HepG2 (cell line): ENCODE measurements around the gene RAD51AP1. TPM values are rescaled to one million over a fixed set of nuclear protein-coding genes. Genes with fewer than 3 reads are reported as not detected.

Experiments used
- ATAC-seq: fragments of 200-7000 bp; cut with Tn5 transposase; 3 replicates; pipeline ENCODE4 v1.9.1; 2020; ENCODE audit warnings: mild to moderate bottlenecking, moderate library complexity
- BruUV-seq: library from RNA; stranded (reverse); fragments of 400-500 nt; replicated peaks from 2 replicates; lab custom pipeline; 2021; lab: Mats Ljungman, UMichigan
- CTCF ChIA-PET: fragments of 300-600 bp; formaldehyde crosslinking; extraction: SDS; loops from one replicate; lab custom pipeline; 2021; ENCODE audit warnings: low total read pairs, inconsistent platforms, low intra/inter-chr PET ratio; lab: Yijun Ruan, JAX
- POLR2A ChIA-PET: fragments of 350-600 bp; sonication (Branson Sonifier 250); formaldehyde crosslinking; loops from one replicate; lab custom pipeline; 2020; ENCODE audit warnings: antibody characterized with exemption, inconsistent platforms; lab: Yijun Ruan, JAX
- DNase-seq: peaks from one replicate; pipeline ENCODE4 v3.0.0-alpha.2; 2015; ENCODE audit warnings: low spot score
- FAIRE-seq: peaks from 3 replicates; lab custom pipeline; 2011; peaks lifted over from hg19 to GRCh38; lab: Jason Lieb, UNC
- H2AFZ ChIP-seq: one replicate; pipeline ENCODE4 v1.6.1; 2011; ENCODE audit warnings: low read length, inconsistent platforms
- H3K27ac ChIP-seq: fragments of 300-600 bp; 3 replicates; pipeline ENCODE4 v1.8.0; 2011; ENCODE audit warnings: mixed run types, mild to moderate bottlenecking, mixed read lengths, low read length, inconsistent platforms; ENCODE audit not compliant: insufficient read depth; ENCODE audit errors: extremely low read length
- H3K27me3 ChIP-seq, 2 experiments: fragments of 200-600 bp in 1 of 2; 2 replicates in 1 of 2; 3 replicates in 1 of 2; pipeline versions ENCODE4 v1.6.0 to v1.8.0; 2011; ENCODE audit warnings: low read length in 2 of 2, mild to moderate bottlenecking in 2 of 2, moderate library complexity in 2 of 2, inconsistent platforms in 1 of 2; ENCODE audit not compliant: insufficient read depth in 2 of 2, control insufficient read depth in 1 of 2
- H3K36me3 ChIP-seq, 2 experiments: fragments of 200-600 bp in 1 of 2; replicated peaks in 1 of 2; 2 replicates in 1 of 2; 3 replicates in 1 of 2; pipeline versions ENCODE4 v1.5.1 to v1.8.0; 2011; ENCODE audit warnings: low read length in 2 of 2, inconsistent platforms in 1 of 2; ENCODE audit not compliant: insufficient read depth in 2 of 2, control insufficient read depth in 1 of 2
- H3K4me1 ChIP-seq: 2 replicates; pipeline ENCODE4 v1.5.1; 2012; ENCODE audit warnings: low read length, inconsistent platforms; ENCODE audit not compliant: insufficient read depth
- H3K4me2 ChIP-seq: 2 replicates; pipeline ENCODE4 v1.6.0; 2011; ENCODE audit warnings: low read depth, low read length, inconsistent platforms
- H3K4me3 ChIP-seq, 3 experiments: fragments of 200-600 bp in 1 of 3; sonication (generic), shearing (Covaris generic) in 1 of 3; replicated peaks in 1 of 3; 2 replicates each; pipeline ENCODE4 v1.5.1; 2011 to 2016; ENCODE audit warnings: low read length in 3 of 3, inconsistent platforms in 2 of 3, low read depth in 2 of 3, mild to moderate bottlenecking in 2 of 3, control low read depth in 1 of 3, mixed read lengths in 1 of 3; ENCODE audit not compliant: insufficient read depth in 1 of 3
- H3K79me2 ChIP-seq: one replicate; pipeline ENCODE4 v1.6.1; 2011; ENCODE audit warnings: low read length, inconsistent platforms; ENCODE audit not compliant: insufficient read depth
- H3K9ac ChIP-seq: 2 replicates; pipeline ENCODE4 v1.6.0; 2011; ENCODE audit warnings: mild to moderate bottlenecking, low read depth, low read length, inconsistent platforms; ENCODE audit not compliant: insufficient read depth
- H3K9me3 ChIP-seq: 2 replicates; pipeline ENCODE4 v1.5.1; 2012; ENCODE audit warnings: mild to moderate bottlenecking, low read length
- H4K20me1 ChIP-seq: 2 replicates; pipeline ENCODE4 v1.6.0; 2011; ENCODE audit warnings: inconsistent platforms, mild to moderate bottlenecking, low read length, moderate library complexity; ENCODE audit not compliant: insufficient read depth
- ISX ChIP-seq: sonication (generic); formaldehyde crosslinking; conservative IDR thresholded peaks from 2 replicates; pipeline ENCODE4 v1.5.0; 2020; ENCODE audit warnings: missing genetic modification reagents
- KMT2B ChIP-seq: IDR thresholded peaks from 2 replicates; pipeline ENCODE4 v1.6.1; 2016; ENCODE audit warnings: missing genetic modification reagents, missing compliant biosample characterization
- ZNF263 ChIP-seq: sonication (generic); formaldehyde crosslinking; IDR thresholded peaks from 2 replicates; pipeline ENCODE4 v1.4.0; 2020; ENCODE audit warnings: missing genetic modification reagents
- WGBS: methylation state at CpG from one replicate; pipeline ENCODE4 v1.1.6; 2017; ENCODE audit warnings: low lambda C conversion rate; 5-methylcytosine and 5-hydroxymethylcytosine counted together
- in situ Hi-C: cut with HindIII; loops from 2 replicates; pipeline ENCODE4 v1.10.0; 2017; ENCODE audit warnings: low pct_unique_long_range_greater_than_20kb; ENCODE audit not compliant: extremely low pct_ligation_motif_present
- intact Hi-C: fragments of 100-400 bp; cut with micrococcal nuclease; formaldehyde crosslinking; loops from one replicate; pipeline ENCODE4 v1.10.0; 2022; ENCODE audit not compliant: unreplicated experiment
- polyA plus RNA-seq, 8 experiments: library from polyadenylated mRNA; depleted of rRNA in 3 of 8; stranded (reverse) in 7 of 8; unstranded in 1 of 8; fragments of >200 nt; fragmentation: Illumina TruSeq in 4 of 8; extraction: Trizol in 4 of 8; gene quantifications; 2 replicates each; pipeline versions ENCODE4 v1.2.1 to v1.2.3, GENCODE V29; 2011 to 2016; ENCODE audit warnings: low read depth in 4 of 8, missing spikeins in 1 of 8, mixed read lengths in 1 of 8; ENCODE audit not compliant: insufficient read depth in 1 of 8
- total RNA-seq, 5 experiments: library from RNA; depleted of rRNA; stranded (reverse); fragments of >200 nt; fragmentation: Illumina TruSeq; extraction: Trizol; gene quantifications; 2 replicates each; pipeline ENCODE4 v1.2.3, GENCODE V29; 2016; ENCODE audit warnings: low read depth in 1 of 5
- TF ChIP-seq, protein P1 (sequence below), 2 experiments: sonication (generic) in 1 of 2; formaldehyde crosslinking in 1 of 2; IDR thresholded peaks; 2 replicates each; pipeline versions ENCODE4 v1.6.1 to v1.9.0; 2014 to 2022; ENCODE audit warnings: antibody characterized with exemption in 1 of 2, borderline replicate concordance in 1 of 2, inconsistent platforms in 1 of 2, low read depth in 1 of 2, missing genetic modification reagents in 1 of 2

RAD51AP1 gene
- total and polyA plus RNA-seq, 2 of the 13 experiments (the other 11 are each of a cell fraction or from before 2014, with no cell fraction given), result 16.6 to 49.3 TPM

DNA sequence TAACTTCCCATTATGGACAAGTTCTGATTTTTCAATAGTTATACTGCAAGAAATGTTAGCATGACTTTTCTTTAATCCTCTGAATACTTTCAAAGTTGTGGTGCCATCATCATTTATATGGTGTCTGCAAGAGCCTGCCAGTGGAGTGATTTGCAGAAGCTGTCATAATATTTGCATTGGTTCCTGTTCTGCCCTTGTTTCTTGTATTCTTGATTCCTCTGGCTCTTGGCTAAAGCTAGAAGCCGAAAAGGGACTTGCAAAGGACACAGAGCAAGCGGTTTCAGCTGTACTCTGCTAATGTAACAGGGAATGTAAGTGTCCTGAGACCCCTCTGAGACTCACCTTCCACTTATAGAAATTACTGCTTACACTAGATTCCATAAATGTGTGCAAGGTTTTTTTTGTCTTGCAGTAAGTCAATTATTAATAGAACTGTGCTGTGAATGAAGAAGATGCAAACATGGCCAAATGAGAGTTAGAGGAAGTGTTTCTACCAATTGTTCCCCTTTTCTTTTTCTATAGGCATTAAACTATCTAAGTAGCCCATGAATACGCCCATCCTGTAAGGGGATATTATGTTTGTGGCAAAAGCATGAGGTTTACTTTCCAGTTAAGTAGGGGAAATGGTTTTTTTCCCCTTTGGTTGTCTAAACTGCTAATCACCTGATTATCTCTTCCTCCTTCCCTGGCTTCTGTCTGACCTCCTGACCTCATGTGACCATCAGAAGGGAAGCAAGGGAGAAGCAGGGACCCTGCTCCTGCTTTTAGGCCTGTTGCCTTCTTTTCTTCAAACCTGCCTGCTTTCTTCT is 28.6 kb downstream of the RAD51AP1 start (continued):
- no peak for TF ChIP-seq ISX (CRISPR knock-in tag)

DNA sequence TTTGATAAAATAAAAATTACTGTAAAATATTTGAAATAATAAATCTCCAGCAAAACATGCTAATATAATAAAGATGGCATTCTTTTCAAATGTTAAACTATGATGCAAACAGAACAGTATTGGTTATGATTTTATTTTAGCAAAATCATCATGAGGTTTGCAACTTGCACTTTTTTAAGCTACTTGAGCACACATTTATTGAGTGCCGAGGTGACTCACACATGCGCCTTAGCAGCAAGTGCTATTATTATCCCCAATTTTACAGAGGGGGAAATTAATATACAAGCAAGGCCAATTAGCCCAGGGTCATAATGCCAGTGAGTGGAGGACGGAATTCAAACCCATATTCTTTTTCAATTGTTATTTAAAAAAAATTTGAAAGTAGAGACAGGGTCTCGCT is 30.6 kb downstream of the RAD51AP1 start:
- FAIRE-seq (no peak), DNase-seq (no peak), ATAC-seq (no peak)
- no TSS peak for BruUV-seq
- H3K9ac ChIP-seq, result no peak overlapping the region
- ChIA-PET POLR2A (no interaction called here), CTCF (no interaction called here)
- WGBS, result 63% methylated on average over 4 of the region's 4 CpGs
- no peak overlapping the region for H3K27ac ChIP-seq
- no peaks in the 10 kb centered on the region for H3K4me1 ChIP-seq
- no peak overlapping the region for H3K4me3 ChIP-seq
- H4K20me1 ChIP-seq, result no peaks in the 10 kb centered on the region
- H3K36me3 ChIP-seq, result no peaks in the 10 kb centered on the region
- no peaks in the 10 kb centered on the region for H3K27me3 ChIP-seq
- in situ Hi-C loops (no loop called here), intact Hi-C loops (no loop called here)
- H3K9me3 ChIP-seq, result no peaks in the 10 kb centered on the region
- TF ChIP-seq KMT2B (no peak), ZNF263 (no peak)
- TF ChIP-seq, protein P1, sequence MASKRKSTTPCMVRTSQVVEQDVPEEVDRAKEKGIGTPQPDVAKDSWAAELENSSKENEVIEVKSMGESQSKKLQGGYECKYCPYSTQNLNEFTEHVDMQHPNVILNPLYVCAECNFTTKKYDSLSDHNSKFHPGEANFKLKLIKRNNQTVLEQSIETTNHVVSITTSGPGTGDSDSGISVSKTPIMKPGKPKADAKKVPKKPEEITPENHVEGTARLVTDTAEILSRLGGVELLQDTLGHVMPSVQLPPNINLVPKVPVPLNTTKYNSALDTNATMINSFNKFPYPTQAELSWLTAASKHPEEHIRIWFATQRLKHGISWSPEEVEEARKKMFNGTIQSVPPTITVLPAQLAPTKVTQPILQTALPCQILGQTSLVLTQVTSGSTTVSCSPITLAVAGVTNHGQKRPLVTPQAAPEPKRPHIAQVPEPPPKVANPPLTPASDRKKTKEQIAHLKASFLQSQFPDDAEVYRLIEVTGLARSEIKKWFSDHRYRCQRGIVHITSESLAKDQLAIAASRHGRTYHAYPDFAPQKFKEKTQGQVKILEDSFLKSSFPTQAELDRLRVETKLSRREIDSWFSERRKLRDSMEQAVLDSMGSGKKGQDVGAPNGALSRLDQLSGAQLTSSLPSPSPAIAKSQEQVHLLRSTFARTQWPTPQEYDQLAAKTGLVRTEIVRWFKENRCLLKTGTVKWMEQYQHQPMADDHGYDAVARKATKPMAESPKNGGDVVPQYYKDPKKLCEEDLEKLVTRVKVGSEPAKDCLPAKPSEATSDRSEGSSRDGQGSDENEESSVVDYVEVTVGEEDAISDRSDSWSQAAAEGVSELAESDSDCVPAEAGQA (IDR thresholded peaks at IDR 0.05; ENCODE audit: low read depth), result no peak
- TF ChIP-seq, protein P1 (CRISPR knock-in tag; IDR thresholded peaks at IDR 0.05; ENCODE audit: borderline replicate concordance), result no peak
- no peaks in the 10 kb centered on the region for H3K79me2 ChIP-seq
- H2AFZ ChIP-seq, result no peak overlapping the region
- no peak overlapping the region for H3K4me2 ChIP-seq
